DMS 273 (cell line): ENCODE results near the gene SNPH.

Experiments
- DNase-seq: peaks from one replicate; lab custom pipeline; 2025; ENCODE audit not compliant: unreplicated experiment; lab: John Stamatoyannopoulos, UW

SNPH gene

DNA sequence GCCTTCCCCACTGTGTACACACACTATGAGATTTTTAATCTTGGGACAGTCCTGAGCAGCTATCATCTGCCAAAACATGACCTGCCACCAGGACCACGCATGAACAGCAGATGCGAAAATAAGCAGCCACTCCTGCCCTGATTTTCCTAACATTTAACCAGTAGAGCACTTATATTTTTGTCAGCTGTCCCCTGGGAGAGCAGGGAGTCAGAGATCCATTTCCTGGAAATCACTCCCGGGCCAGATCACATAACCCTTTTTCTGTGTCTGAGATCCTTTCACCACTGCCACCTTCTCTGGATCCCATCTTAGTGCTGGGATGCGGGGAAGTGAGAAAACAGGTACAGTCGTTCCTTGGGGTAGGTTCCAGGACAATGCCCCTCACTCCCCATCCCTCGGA, 57.2 kb downstream of the SNPH start:
- no peak for DNase-seq

DNA sequence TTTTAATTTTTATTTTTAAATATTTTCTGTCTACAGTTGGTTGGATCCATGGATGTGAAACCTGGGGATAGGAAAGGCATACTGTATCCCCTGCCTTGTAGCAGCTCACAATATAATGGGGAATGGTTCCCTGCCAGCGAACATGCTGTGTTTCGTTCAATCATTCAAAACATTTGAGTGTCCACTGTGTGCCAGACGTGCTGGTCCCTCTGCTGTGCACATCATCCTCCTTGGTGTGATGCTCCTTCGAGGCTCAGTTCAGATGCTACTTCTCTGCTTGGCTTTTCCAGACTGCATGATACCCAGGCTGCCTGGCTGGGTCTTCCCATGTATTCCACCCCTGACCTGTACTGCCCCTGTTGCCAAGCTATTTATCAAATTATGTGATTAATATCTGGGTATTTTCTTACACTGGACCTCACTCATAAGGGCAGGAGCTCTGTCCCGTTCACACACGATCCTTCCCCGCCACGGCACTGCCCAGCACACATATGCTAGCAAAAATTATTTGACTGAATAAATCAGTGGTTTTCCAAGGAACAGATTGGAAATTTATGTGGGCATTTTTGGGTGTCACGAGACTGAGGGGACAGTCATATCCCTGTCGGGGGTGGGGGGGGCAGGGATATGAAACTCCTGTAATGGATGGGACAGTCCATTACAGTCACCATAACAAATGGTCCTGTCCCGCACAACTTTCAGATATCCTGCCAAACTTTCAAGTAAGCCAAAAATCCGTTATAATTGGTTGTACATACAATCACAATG, 57.9 kb downstream of the SNPH start:
- DNase-seq = no peak

DNA sequence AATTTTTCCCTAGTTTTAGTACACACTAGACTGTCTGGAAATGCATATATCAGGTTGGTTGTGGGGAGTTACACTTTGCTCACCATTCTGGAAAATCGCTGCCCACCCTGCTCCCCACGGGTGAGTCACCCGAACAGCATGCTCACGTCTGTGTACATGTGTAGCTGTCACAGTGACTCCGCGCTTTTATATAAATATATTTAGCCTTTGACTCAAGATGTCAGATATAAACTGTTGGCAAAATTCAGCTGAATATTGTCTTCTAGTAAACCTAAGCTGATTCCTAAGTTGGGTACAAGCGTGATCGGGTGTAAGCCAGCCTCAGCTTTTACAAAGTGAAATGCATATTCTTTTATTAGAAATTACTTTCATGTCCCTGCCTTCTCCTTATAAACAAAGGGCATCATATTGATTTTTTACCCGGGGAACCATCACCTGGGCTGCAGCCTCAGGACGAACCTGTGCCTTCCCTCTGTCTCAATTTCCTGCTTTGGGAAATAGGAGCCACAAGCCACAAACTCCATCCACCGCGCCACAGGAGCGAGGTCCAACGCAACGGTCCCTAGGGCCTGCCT, 58.6 kb downstream of the SNPH start:
- no peak for DNase-seq

DNA sequence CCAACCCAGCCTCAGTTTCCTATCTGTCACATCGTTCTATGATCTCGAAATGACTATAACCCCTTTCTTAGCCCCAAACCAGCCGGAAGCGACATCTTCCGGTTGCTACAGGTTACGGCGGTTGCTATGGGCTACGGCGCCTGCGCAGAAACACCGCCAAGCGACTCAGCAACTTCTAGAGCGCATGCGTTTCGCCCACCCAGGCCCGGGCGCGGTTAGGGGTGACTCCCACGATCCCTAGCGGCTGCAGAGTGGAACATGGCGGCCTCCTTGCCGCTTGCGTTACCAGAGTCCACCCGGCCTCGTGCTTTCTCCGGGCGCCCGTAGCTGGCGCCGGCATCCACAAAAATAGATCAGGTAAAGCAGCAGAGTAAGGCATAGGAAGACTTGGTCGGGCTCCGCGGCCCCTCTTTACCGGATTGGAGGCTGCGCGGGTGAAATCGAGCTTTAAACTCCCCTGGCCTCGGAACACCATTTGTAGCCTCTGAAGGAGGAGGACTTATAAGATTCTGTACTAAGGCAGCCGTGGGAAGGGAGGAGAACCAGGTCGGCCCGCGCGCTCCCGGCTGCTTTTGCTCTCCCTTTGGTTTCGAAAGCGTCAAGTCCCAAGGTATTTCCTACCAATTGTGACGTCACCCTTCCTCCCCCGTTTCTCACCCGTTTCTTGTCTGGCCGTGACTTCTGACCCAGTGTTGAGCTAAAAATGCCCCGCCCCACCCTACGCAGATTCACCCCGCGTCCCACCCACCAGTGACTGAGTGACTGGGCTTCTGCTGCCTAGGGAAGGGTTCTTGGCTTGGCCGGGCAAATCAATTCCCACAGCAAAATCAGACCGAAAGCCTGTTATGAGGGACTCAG, 59.3 kb downstream of the SNPH start:
- DNase-seq = peak; percentile 97

DNA sequence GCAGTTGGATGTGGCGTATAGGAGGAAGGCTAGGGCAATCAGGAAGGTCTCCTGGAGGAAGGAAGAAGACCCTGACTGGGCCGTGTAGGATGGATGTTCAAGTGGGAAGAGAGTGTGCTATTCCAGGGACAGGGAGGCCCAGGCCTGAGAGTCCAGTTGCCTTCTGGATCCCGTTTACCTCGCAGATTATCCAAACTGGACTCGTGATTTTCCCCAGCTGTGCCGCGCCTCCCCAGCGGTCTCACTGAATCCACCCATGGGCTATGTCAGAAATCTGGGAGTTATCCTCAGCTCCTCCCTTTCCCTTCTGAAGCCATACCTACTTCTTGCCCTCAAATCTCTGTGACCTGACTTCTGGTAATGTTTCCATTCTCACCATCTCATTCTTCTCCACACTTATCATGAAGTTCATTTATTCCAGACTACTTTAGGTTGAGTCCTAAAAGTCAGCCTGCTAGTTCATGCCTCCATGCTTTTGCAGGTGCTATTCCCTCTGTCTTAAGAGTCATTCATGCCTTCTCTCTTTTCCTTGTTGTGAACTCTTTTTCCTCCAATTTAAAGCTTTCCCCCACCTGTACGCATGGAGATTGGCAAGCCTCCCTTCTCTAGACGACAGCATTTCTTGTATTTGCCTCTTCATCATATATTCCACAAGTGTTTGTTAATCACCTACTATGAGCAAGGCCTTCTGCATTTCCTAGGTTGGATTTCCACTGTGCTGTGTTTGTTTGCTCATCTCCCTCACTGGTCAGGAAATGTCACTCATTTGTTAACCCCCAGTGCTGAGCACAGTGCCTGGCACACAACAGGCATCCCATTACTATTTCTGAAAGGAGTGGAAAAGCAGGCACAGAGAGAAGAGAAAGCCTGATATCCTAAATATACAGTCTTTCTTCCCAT, 60.2 kb downstream of the SNPH start:
- DNase-seq = no peak

DNA sequence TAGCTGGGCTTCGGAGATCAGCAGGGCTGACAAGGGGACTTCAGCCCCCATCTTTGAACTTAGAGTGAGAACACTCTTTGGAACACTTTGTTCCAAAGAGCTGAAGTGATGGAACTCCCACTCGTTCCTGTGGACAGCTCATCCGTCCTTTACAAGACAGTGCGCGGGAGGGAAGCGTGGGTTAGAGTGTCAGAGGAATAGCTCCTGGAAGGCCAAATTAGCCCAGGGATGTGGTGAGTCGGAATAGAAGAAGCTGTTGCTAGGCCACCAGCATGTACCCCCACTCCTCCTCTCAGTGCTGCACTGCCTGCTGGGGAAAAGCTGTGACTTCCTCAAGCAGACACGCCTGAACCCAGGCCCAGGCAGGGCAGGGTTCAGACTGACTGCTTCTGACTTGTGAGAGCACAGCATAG, 61.2 kb downstream of the SNPH start:
- no peak for DNase-seq

DNA sequence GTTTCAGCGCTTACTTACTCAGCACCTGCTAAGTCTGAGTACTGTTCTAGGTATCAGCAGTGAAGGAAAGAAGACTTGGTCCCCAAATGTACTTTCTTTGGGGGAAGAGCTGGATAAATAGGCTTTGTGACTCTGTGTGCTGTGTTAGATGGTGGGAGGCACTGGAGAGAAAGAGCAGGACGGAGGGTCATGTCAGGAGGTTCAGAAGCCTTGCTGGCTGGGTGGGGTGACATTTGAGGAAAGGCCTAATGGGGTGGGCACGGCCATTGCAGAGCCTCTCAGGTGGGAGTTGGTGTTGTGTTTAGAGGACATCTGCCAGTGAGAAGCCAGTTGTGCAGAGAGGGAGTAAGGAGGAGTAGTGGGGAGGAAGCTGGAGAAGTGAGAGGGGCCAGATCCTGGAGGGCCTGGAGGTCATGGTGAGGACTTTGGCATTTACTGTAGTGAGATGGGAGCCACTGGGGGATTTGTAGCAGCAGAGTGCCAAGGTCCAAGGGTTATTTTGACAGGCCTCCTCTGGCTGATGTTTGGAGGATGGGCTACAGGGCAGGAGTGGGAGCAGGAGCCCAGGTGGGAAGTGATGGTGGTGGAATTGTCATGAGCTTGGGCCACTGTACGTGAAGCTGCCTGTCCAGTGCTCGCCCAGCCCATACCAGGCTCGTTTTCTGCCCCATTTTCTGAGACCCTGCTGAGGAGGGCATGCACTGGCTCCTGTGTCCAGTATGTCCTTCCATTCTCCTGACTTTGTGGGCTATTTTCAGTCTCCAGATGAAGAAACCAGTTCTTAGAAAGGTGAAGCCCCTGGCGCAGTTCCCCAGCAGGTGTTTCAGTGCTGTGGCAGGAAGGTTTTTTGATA, 62.0 kb downstream of the SNPH start:
- no peak for DNase-seq

DNA sequence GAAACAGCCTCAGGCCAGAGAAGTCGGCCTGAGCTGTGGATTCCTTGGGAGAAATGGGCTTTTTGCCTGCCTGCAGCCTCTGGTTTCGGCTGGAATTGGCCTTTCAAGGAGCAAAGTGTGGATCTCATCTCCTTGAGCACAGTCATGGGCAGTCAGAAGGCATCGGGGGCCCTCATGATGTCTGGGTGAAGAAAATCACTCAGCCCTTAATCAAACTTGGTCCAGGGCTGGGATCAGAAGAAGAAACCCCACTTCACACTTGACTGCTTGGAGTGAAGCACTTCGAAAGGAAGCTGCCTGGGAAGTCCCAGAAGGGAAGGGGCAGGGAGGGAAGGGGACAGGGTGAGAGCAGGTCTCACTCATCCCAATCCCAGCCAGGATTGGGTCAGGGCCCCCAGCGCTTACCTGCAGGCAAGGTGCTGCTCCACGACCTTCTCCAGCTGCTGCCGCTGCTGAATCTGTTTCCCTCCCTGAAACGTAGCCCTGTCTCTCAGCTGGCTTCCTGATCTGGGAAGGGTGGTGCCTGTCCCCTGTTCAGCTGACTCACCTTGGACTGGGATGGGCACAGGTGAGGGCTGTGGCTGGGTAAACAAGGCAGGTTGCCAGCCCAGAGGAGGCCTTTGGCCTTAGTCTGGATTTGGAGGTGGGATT, 62.7 kb downstream of the SNPH start, which contains the start of gene SDCBP2:
SDCBP2 (minus strand) TSS at position 460 of the 651 bp plus-strand sequence. CDS start 8,723 bp downstream, outside the sequence.
- DNase-seq = no peak

DNA sequence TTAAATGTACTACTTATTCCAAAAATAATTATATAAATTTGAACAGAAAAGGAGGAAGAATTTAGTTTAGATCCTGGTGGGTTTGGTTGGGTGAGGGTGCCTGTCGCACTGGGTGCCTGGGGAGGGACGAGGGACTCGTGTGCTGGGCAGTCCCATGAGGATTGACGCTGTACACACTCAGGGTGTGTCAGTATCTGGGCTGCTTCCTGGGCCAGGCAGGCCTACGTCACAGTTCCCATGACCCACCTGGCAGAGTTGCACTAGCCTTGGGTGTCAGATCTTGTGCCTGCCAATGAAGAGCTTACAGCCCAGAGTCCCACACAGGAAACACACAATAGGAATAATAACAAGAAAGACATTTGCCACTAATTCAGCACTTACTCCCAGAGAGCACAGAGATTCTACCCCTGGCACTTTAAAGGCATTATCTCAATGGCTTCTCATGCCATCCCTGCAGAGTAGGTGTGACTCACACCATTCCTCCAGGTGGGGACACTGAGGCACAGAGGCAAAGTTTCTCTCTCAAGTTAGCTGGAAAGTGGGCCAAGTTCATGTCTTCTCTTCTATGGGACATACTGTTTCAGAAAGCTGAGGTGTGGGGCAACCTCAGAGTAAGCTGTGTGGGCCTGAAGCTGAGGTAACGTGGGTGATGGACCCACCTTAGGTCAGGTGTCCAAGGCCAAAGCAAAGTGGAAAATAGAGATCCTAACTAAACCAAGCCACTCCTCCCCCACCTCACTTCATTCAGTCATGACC, 64.2 kb downstream of the SNPH start:
- DNase-seq = no peak

DNA sequence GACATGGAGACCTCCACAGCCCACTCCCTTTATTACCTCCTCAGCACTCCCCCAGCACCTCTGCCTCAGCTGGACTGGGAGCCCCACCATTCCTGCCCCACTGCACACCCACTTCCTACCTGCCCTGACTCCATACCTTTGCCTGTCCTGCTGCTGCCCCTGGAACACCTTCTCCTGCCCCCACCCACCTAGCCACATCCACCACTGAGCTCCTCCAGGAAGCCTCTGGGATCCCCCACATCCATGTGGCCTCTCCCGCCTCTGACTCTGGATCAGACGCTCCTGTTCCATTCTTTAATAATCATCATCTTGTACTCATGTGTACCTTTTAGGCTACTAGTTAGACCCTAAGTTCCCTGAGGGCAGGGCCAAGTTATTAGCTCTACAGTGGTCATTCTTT, 65.0 kb downstream of the SNPH start:
- no peak for DNase-seq

DNA sequence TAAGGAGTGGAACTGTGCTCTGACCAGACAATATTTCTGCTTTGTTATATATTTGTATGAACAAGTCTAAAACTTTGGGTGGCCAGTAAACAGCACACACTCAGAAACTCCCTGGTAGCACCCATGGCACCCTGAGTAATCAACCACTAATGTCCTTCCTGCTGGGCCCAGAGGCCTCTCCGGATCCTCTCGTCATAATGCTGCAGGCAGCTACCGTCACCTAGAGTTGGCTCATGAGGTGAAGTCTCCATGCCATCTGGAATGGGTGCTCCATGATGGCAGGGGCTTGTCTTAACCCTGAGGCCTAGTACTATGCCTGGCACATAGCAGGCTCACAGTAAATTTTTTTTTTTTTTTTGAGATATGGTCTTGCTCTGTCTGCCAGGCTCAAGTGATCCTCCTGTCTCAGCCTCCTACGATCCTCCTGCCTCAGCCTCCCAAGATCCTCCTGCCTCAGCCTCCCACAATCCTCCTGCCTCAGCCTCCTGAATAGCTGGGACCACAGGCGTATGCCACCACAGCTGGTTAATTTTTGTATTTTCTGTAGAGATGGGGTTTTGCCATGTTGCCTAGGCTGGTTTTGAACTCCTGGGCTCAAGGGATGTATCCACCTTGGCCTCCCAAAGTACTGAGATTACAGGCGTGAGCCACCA, 65.8 kb downstream of the SNPH start:
- DNase-seq = no peak

DNA sequence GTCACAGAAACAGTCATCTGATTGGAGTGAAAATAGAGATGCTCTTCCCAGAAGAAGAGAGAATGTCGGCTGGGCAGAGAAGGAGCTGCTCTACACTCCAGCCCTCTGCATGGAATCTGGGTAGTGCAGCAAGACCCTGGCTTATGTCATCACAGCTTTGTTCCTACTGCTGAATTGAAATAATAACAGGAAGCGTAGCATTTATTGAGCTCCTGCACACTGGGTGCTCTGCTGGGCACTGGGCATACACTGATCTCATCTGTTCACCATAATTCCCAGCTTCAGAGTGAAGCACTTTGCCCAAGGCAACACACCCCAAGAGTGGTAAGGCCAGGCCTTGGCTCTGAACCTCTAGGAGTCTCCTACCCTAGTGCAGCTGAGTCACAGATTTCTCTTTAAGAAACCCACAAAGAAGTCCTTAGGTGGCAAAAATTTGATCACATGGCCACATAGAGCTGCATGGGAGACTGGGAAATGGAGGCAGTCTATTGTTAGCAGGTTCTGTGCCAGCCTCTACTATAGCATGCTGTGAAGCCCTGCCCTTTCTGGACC, 66.7 kb downstream of the SNPH start:
- DNase-seq = no peak

DNA sequence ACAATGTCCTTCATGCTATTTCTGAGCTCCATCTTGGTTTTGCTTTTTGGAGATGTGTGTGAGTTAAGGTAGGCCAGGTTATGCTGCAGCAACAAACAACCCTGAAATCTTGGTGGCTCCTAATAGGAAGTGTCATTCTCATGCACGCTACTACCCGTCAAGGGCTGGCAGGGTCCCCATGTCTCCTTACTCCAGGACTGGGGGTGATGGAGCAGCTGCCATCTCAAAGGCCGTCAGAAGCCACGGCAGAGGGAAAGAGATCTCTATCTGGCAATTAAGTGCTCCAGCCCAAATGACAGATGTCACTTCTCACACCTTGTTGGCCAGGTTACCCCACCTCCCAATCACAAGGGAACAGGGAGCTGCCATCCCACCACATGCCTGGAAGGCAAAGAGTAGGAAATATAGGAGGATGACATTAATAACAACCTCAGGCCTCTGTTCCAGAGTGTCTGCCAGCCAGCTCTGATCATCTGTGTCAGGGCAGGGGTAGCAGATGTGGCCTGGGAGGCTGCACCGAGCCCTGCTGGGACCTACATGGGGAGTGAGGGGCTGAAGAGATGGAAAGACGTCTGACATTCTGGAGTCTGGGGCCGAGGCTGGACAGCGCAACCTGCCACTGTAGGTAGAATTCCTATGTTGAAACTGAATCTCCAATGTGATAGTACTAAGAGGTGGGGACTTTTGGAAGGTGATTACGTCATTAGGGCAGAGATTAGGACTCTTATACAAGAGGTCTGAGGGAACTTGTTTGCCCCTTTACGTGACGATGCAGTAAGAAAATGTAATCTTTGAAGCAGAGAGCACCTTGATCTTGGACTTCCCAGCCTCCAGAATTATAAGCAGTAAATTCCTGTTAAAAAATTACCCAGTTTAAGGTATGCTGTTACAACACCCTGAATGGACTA, 67.6 kb downstream of the SNPH start:
- no peak for DNase-seq

DNA sequence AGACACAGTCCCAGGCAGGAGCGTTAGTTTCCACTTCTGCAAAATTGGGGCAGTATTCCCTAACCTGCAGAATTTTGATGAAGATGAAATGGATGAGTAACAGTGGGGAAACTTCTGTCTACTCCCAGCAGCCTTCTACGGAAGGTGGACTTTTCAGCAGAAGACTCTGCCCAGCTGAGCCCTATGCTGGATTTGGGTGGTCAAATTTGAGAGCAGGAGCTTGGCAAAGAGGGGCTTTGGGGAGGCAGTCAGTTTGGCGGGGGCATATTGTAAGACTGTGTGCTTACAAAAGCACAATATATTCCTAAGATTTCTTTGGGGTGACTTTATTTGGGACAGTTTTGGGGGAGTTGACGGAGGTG, 68.3 kb downstream of the SNPH start:
- no peak for DNase-seq

DNA sequence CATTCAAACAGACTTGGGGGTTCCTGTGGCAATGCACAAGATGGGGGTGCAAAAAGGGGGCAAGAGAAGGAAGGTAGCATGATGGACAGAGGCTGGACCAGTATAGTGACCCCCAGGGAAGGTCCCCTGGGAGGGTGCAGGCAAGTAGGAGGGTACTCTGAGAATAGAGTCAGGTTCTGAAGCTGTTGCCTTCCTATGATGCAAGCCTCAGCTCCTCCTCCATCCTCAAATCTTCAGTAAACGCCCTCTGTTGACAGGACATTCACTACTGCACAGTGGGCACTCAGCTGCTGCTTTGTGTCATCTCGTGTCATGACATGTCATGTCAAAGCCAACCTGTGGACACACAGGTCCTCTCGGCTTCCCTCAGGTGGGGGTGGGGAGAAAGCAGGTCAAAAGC, 68.7 kb downstream of the SNPH start:
- DNase-seq = no peak

DNA sequence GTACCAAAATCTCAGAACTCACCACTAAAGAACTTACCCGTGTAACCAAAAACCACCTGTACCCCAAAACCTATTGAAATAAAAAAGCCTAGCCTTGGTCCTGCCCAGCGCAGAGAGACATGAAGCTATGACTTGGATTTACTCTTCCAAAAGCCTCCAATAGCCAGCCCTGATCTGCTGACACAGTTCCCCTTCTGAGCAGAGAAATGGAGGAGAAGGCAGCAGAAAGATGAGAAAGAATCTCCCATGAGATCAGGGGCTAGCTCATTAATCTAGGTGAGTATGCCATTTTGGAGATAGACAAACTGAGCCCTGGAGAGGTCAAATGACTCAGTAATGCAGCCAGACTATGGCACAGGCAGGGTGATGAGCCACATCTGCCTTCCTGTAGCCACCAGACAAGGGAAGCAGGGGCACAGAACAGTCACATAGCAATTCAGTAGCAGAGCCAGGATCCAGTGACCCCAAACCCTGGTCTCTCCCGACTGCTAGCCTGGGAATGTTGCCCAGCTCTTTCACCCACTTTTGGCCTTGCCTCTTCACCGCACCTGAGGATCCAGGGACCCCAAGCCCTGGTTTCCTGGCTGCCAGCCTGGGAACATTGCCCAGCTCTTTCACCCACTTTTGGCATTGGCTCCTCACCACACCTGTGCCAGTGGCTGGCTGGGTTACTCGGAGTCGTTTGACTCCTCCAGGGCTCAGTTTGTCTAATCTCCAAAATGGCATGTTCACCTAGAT, 70.0 kb downstream of the SNPH start:
- no peak for DNase-seq
